GM12878 (cell line): ENCODE data around the gene CYP4F11. TPM values are rescaled to one million over a fixed set of nuclear protein-coding genes. Genes with fewer than 3 reads are reported as not detected.

ENCODE experiments used
- ATAC-seq: fragments of 200-7000 bp; cut with Tn5 transposase; 3 replicates; pipeline ENCODE4 v1.9.1; 2020; ENCODE audit warnings: mild to moderate bottlenecking, moderate library complexity
- BruUV-seq: library from RNA; stranded (reverse); fragments of 400-500 nt; replicated peaks from 2 replicates; lab custom pipeline; 2021; lab: Mats Ljungman, UMichigan
- CTCF ChIA-PET: fragments of 300-600 bp; sonication (Branson Sonifier 250); formaldehyde crosslinking; extraction: SDS; loops from one replicate; lab custom pipeline; 2021; ENCODE audit warnings: inconsistent platforms; lab: Yijun Ruan, JAX
- POLR2A ChIA-PET: fragments of 350-600 bp; formaldehyde crosslinking; extraction: SDS; loops from one replicate; lab custom pipeline; 2021; ENCODE audit warnings: inconsistent platforms; lab: Charles Lee
- RAD21 ChIA-PET: fragments of 300-600 bp; sonication (Branson Sonifier 250); formaldehyde crosslinking; loops from one replicate; lab custom pipeline; 2023; ENCODE audit warnings: antibody characterized with exemption; ENCODE audit not compliant: unreplicated experiment; lab: Charles Lee
- SMC1A ChIA-PET: fragments of 300-600 bp; sonication (Branson Sonifier 250); formaldehyde crosslinking; loops from one replicate; lab custom pipeline; 2023; ENCODE audit not compliant: unreplicated experiment, uncharacterized antibody; lab: Charles Lee
- DNase-seq: peaks from one replicate; pipeline ENCODE4 v3.0.0-alpha.2; 2011; ENCODE audit warnings: low read depth, low spot score
- FAIRE-seq: peaks from 3 replicates; lab custom pipeline; 2011; peaks lifted over from hg19 to GRCh38; lab: Jason Lieb, UNC
- H2AFZ ChIP-seq: 2 replicates; pipeline ENCODE4 v1.6.0; 2011; ENCODE audit warnings: low read depth, low read length, control low read depth; ENCODE audit not compliant: control insufficient read depth
- H3K27ac ChIP-seq: 2 replicates; pipeline ENCODE4 v1.5.1; 2011; ENCODE audit warnings: control low read depth; ENCODE audit not compliant: control insufficient read depth, insufficient read depth
- H3K27me3 ChIP-seq, 2 experiments: replicated peaks in 1 of 2; 2 replicates each; pipeline versions ENCODE4 v1.6.0 to v1.6.1; 2011; ENCODE audit warnings: low read length in 1 of 2; ENCODE audit not compliant: control insufficient read depth in 2 of 2, insufficient read depth in 2 of 2
- H3K36me3 ChIP-seq, 2 experiments: 2 replicates each; pipeline ENCODE4 v1.5.1; 2011; ENCODE audit warnings: low read length in 1 of 2; ENCODE audit not compliant: control insufficient read depth in 2 of 2, insufficient read depth in 2 of 2
- H3K4me1 ChIP-seq: 2 replicates; pipeline ENCODE4 v1.6.1; 2011; ENCODE audit warnings: mild to moderate bottlenecking, low read length, moderate library complexity, mixed read lengths; ENCODE audit not compliant: control insufficient read depth, insufficient read depth
- H3K4me2 ChIP-seq: 2 replicates; pipeline ENCODE4 v1.6.0; 2011; ENCODE audit warnings: control low read depth; ENCODE audit not compliant: control insufficient read depth, insufficient read depth
- H3K4me3 ChIP-seq: fragments of 200-600 bp; sonication (generic); 2 replicates; pipeline ENCODE4 v1.5.1; 2016
- H3K79me2 ChIP-seq: 2 replicates; pipeline ENCODE4 v1.6.0; 2011; ENCODE audit warnings: low read length; ENCODE audit not compliant: control insufficient read depth, insufficient read depth
- H3K9ac ChIP-seq: 2 replicates; pipeline ENCODE4 v1.8.0; 2011; ENCODE audit warnings: low read length, control low read depth, mixed read lengths; ENCODE audit not compliant: control insufficient read depth, insufficient read depth
- H3K9me3 ChIP-seq: replicated peaks from 3 replicates; pipeline ENCODE4 v1.5.1; 2011; ENCODE audit warnings: mild to moderate bottlenecking, low read length; ENCODE audit not compliant: control insufficient read depth, insufficient read depth
- H4K20me1 ChIP-seq: 2 replicates; pipeline ENCODE4 v1.6.0; 2011; ENCODE audit not compliant: control insufficient read depth, insufficient read depth
- CEBPB ChIP-seq, 2 experiments: fragments of 150-350 bp in 1 of 2; IDR thresholded peaks; 2 replicates each; pipeline ENCODE4 v1.6.1; 2012 to 2014; ENCODE audit warnings: low read depth in 2 of 2, low read length in 2 of 2, borderline replicate concordance in 1 of 2, inconsistent platforms in 1 of 2
- E2F4 ChIP-seq: IDR thresholded peaks from 2 replicates; pipeline ENCODE4 v1.6.1; 2012; ENCODE audit warnings: low read depth, low read length, improper control_type of control experiment
- EED ChIP-seq: sonication (generic); IDR thresholded peaks from 2 replicates; pipeline ENCODE4 v1.6.1; 2016; ENCODE audit warnings: antibody characterized with exemption, low read depth
- ESRRA ChIP-seq: IDR thresholded peaks from 2 replicates; pipeline ENCODE4 v1.6.1; 2012; ENCODE audit warnings: mild to moderate bottlenecking, low read length, improper control_type of control experiment
- EZH2 ChIP-seq: IDR thresholded peaks from 2 replicates; pipeline ENCODE4 v1.6.1; 2012; ENCODE audit warnings: low read depth, mild to moderate bottlenecking, control low read depth, inconsistent platforms, low read length, borderline replicate concordance; ENCODE audit not compliant: control insufficient read depth
- IRF5 ChIP-seq: fragments of 450-650 bp; IDR thresholded peaks from 2 replicates; pipeline ENCODE4 v1.6.1; 2017; ENCODE audit warnings: borderline replicate concordance
- NKRF ChIP-seq: fragments of 450-650 bp; conservative IDR thresholded peaks from 2 replicates; pipeline ENCODE4 v1.6.1; 2017; ENCODE audit warnings: mild to moderate bottlenecking, moderate library complexity
- NR2C1 ChIP-seq: fragments of 450-650 bp; IDR thresholded peaks from 2 replicates; pipeline ENCODE4 v1.6.1; 2017; ENCODE audit warnings: antibody characterized with exemption, mild to moderate bottlenecking, moderate library complexity
- RCOR1 ChIP-seq: conservative IDR thresholded peaks from 2 replicates; pipeline ENCODE4 v1.6.1; 2012; ENCODE audit warnings: low read depth, low read length, improper control_type of control experiment
- RELA ChIP-seq: fragments of 450-650 bp; IDR thresholded peaks from 2 replicates; pipeline ENCODE4 v1.8.0; 2014; ENCODE audit warnings: borderline replicate concordance; ENCODE audit not compliant: partially characterized antibody
- SIN3A ChIP-seq: IDR thresholded peaks from 2 replicates; pipeline ENCODE4 v1.6.1; 2012; ENCODE audit warnings: low read depth, low read length, improper control_type of control experiment
- ZNF687 ChIP-seq: fragments of 450-650 bp; IDR thresholded peaks from 2 replicates; pipeline ENCODE4 v1.6.1; 2017; ENCODE audit warnings: mild to moderate bottlenecking, moderate library complexity
- WGBS: methylation state at CpG from one replicate; pipeline ENCODE4 v1.1.6; 2016; ENCODE audit warnings: low lambda C conversion rate; ENCODE audit not compliant: insufficient replicate concordance, insufficient coverage; ENCODE audit errors: missing lambda C conversion rate; 5-methylcytosine and 5-hydroxymethylcytosine counted together
- in situ Hi-C: fragments of 300-500 bp; cut with MboI; formaldehyde crosslinking; loops from 9 replicates; pipeline ENCODE4 v1.14.3; 2018; ENCODE audit warnings: mixed read lengths
- intact Hi-C: fragments of 100-400 bp; cut with micrococcal nuclease; formaldehyde crosslinking; loops from one replicate; pipeline ENCODE4 v1.14.2; 2022; ENCODE audit not compliant: unreplicated experiment
- polyA plus RNA-seq, 11 experiments: library from polyadenylated mRNA; depleted of rRNA in 4 of 11; unstranded in 6 of 11; stranded (reverse) in 5 of 11; fragments of >200 nt; fragmentation: Nextera tagmentation in 4 of 11; fragmentation: Illumina TruSeq in 1 of 11; extraction: Ambion mirVana in 4 of 11; extraction: Trizol in 1 of 11; gene quantifications; 1 replicate in 1 of 11; 2 replicates in 10 of 11; pipeline versions ENCODE4 v1.2.1 to v1.2.3, GENCODE V29; 2011 to 2016; ENCODE audit warnings: inconsistent platforms in 2 of 11, missing spikeins in 2 of 11, low read depth in 1 of 11
- total RNA-seq, 4 experiments: library from RNA; depleted of rRNA in 3 of 4; stranded (reverse); fragments of >200 nt in 3 of 4; fragmentation: Illumina TruSeq in 1 of 4; extraction: Trizol in 1 of 4; gene quantifications; 2 replicates each; pipeline versions ENCODE4 v1.2.1 to v1.2.3, GENCODE V29; 2013 to 2021
- TF ChIP-seq, protein P1 (sequence below): fragments of 450-650 bp; IDR thresholded peaks from 2 replicates; pipeline ENCODE4 v1.6.1; 2016; ENCODE audit warnings: mild to moderate bottlenecking

The CYP4F11 gene
- total and polyA plus RNA-seq, 10 of the 15 experiments (the other 5 are each of a cell fraction or from before 2014, with no cell fraction given), result not detected

GRCh38 chr19:15895876-15896430, 38.4 kb downstream of the CYP4F11 start (continued):
- TF ChIP-seq ZNF687, result no peak

GRCh38 chr19:15894359-15894758, 40.0 kb downstream of the CYP4F11 start:
- DNase-seq, result no peak
- ChIA-PET CTCF (no interaction called here), SMC1A (no interaction called here), RAD21 (no interaction called here), POLR2A (no interaction called here)
- no peak overlapping the region for H3K9ac ChIP-seq
- no TSS peak for BruUV-seq
- no peaks in the 10 kb centered on the region for H3K27me3 ChIP-seq
- no peak overlapping the region for H3K27ac ChIP-seq
- no peaks in the 10 kb centered on the region for H3K36me3 ChIP-seq
- H3K4me3 ChIP-seq, result no peak overlapping the region
- no peaks in the 10 kb centered on the region for H3K79me2 ChIP-seq
- intact Hi-C loops (no loop called here), in situ Hi-C loops (no loop called here)
- no peaks in the 10 kb centered on the region for H3K4me1 ChIP-seq
- FAIRE-seq, result no peak
- 0% methylated on average over 2 of the region's 2 CpGs for WGBS
- H4K20me1 ChIP-seq, result no peaks in the 10 kb centered on the region
- ATAC-seq, result no peak
- H2AFZ ChIP-seq, result no peak overlapping the region
- H3K9me3 ChIP-seq, result no peaks in the 10 kb centered on the region; the same call in 2 of the 3 replicates
- no peak overlapping the region for H3K4me2 ChIP-seq
- TF ChIP-seq, protein P1, sequence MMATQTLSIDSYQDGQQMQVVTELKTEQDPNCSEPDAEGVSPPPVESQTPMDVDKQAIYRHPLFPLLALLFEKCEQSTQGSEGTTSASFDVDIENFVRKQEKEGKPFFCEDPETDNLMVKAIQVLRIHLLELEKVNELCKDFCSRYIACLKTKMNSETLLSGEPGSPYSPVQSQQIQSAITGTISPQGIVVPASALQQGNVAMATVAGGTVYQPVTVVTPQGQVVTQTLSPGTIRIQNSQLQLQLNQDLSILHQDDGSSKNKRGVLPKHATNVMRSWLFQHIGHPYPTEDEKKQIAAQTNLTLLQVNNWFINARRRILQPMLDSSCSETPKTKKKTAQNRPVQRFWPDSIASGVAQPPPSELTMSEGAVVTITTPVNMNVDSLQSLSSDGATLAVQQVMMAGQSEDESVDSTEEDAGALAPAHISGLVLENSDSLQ, result no peak
- TF ChIP-seq EED (no peak), IRF5 (no peak), RELA (no peak), E2F4 (no peak), CEBPB (IDR thresholded peaks at IDR 0.05; ENCODE audit: borderline replicate concordance in 1 of 2, low read depth in 2 of 2, low read length in 2 of 2) (no peak), NKRF (no peak), SIN3A (no peak), EZH2 (no peak), RCOR1 (no peak), NR2C1 (no peak), ESRRA (no peak)
